Prostate gland (tissue), 2 donors: ENCODE data around the gene ABTB2. TPM values are rescaled to one million over a fixed set of nuclear protein-coding genes. Genes with fewer than 3 reads are reported as not detected.

Experiments used
- DNase-seq: peaks from one replicate; pipeline ENCODE4 v3.0.0-alpha.2; 2019; ENCODE audit warnings: low spot score
- H3K27ac ChIP-seq, 2 donors: fragments of 200-600 bp; sonication (generic); 2 replicates each; pipeline ENCODE4 v1.5.1; 2017 to 2019
- H3K27me3 ChIP-seq: fragments of 200-600 bp; sonication (generic); replicated peaks from 2 replicates; pipeline ENCODE4 v1.5.1; 2019; ENCODE audit not compliant: insufficient read depth
- H3K36me3 ChIP-seq, 2 donors: fragments of 200-600 bp; sonication (generic); 1 replicate in 1 of 2; 2 replicates in 1 of 2; pipeline versions ENCODE4 v1.5.1 to v1.8.1; 2017 to 2019
- H3K4me1 ChIP-seq: fragments of 200-600 bp; sonication (generic); replicated peaks from 2 replicates; pipeline ENCODE4 v1.5.1; 2019
- H3K4me3 ChIP-seq, 2 donors: fragments of 200-600 bp; sonication (generic); 2 replicates each; pipeline ENCODE4 v1.5.1; 2017 to 2019
- H3K9me3 ChIP-seq: fragments of 200-600 bp; sonication (generic); 2 replicates; pipeline ENCODE4 v1.5.1; 2017
- POLR2A ChIP-seq: fragments of 450-650 bp; IDR thresholded peaks from one replicate; pipeline ENCODE4 v1.6.1; 2016; ENCODE audit warnings: antibody characterized with exemption, mild to moderate bottlenecking
- POLR2AphosphoS5 ChIP-seq: sonication (generic); formaldehyde crosslinking; IDR thresholded peaks from one replicate; pipeline ENCODE4 v1.6.1; 2017; ENCODE audit warnings: antibody characterized with exemption
- WGBS: methylation state at CpG from one replicate; pipeline ENCODE4 v1.1.5; 2018; 5-methylcytosine and 5-hydroxymethylcytosine counted together
- intact Hi-C: fragments of 100-400 bp; cut with DNase I; formaldehyde crosslinking; loops from one replicate; pipeline ENCODE4 v1.14.2; 2022
- total RNA-seq, 2 donors: library from RNA; depleted of rRNA; stranded (reverse); fragments of >200 nt; gene quantifications; one replicate each; pipeline ENCODE4 v1.1.0, GENCODE V29; 2016
- TF ChIP-seq, protein P1 (sequence below), 4 experiments: fragments of 200-600 bp in 2 of 4; fragments of 450-650 bp in 2 of 4; sonication (generic) in 2 of 4; IDR thresholded peaks; 1 replicate in 3 of 4; 2 replicates in 1 of 4; pipeline ENCODE4 v1.5.1; 2016 to 2019; ENCODE audit warnings: antibody characterized with exemption in 4 of 4, mild to moderate bottlenecking in 2 of 4, moderate library complexity in 2 of 4

The ABTB2 gene
- total RNA-seq, 2 donors from 2014 or later, result 3.0 to 13.7 TPM

DNA sequence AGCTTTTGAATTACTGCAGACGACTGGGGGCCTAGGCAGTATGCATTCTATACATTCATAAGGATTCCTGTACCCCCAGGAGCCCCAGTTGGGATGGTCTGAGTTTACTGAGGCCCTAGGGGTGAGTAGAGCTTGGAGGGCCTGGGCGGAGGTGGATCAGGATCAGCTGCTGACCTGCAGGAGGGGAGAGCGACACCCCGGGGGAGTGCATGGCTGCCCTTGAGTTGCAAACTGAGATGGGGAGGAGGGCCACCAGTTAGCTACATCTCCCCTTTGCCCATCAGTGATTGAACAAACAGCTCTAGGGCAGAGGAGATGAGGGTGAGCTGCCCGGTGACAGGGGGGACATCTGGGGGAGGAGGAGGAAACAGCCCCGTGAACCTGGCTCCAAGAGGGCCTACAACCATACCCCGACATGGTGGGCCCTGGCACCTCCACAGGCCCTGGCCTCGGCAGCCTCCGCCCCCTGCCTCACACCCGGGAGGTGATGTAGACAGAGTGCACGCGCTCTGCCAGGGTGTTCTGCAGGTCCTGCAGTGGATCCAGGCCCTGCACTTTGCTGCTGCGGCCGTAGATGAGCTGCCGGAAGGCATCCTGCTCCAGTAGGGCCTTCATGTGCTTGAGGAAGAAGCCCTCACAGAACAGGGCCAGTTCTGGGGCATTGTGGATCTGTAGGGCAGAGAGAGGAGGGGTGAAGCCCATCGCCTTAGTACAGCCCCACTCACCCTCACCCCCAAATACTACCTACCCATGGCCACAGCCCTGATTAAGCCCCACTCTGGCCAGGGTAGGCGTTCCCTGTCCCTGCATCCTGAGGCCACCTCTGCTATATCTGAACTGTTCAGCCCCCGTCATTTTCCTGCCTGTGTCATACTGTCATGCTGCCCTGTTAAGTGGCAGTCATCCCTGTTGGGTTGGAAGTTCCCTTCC, 205.6 kb downstream of the ABTB2 start:
- TF ChIP-seq POLR2A, result no peak
- TF ChIP-seq, protein P1, sequence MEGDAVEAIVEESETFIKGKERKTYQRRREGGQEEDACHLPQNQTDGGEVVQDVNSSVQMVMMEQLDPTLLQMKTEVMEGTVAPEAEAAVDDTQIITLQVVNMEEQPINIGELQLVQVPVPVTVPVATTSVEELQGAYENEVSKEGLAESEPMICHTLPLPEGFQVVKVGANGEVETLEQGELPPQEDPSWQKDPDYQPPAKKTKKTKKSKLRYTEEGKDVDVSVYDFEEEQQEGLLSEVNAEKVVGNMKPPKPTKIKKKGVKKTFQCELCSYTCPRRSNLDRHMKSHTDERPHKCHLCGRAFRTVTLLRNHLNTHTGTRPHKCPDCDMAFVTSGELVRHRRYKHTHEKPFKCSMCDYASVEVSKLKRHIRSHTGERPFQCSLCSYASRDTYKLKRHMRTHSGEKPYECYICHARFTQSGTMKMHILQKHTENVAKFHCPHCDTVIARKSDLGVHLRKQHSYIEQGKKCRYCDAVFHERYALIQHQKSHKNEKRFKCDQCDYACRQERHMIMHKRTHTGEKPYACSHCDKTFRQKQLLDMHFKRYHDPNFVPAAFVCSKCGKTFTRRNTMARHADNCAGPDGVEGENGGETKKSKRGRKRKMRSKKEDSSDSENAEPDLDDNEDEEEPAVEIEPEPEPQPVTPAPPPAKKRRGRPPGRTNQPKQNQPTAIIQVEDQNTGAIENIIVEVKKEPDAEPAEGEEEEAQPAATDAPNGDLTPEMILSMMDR (IDR thresholded peaks at IDR 0.05), result no peak
- no peak for TF ChIP-seq POLR2AphosphoS5
- Histone ChIP-seq H3K27ac (no peak overlapping the region), H3K4me1 (peaks cover 25% of the 10 kb centered on the region), H3K27me3 (no peaks in the 10 kb centered on the region), H3K9me3 (no peaks in the 10 kb centered on the region), H3K36me3 (no peaks in the 10 kb centered on the region), H3K4me3 (no peak overlapping the region)
- intact Hi-C loops, result no loop called here
- 89% methylated on average over 12 of the region's 18 CpGs for WGBS
- DNase-seq, result no peak

DNA sequence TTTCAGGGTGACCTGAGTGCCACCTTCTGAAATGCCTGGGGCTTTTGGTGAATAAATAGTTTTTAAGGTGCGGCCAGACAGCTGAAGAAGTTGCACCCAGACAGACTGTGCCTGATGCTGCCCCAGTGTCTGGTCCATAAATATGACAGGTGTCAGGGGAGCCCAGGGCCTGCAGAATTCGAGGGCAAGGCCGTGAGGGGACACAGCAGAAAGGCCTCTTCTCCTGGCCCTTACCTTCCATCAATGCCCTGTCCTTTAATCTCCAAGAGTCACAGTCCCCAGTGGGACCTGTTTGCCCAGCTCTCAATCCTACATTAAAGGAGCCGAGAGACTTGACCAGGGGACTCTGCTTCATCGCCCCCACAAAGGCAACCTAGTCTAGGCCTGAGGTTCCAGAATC, 206.6 kb downstream of the ABTB2 start:
- 72% methylated on average over 5 of the region's 5 CpGs for WGBS
- no peaks in the 10 kb centered on the region for H3K27me3 ChIP-seq
- H3K4me3 ChIP-seq, result no peak overlapping the region
- no peak overlapping the region for H3K27ac ChIP-seq
- H3K36me3 ChIP-seq, result peaks cover 5 to 6% of the 10 kb centered on the region in 2 donors
- peaks cover 25% of the 10 kb centered on the region for H3K4me1 ChIP-seq
- no peaks in the 10 kb centered on the region for H3K9me3 ChIP-seq
- TF ChIP-seq, protein P1 (IDR thresholded peaks at IDR 0.05), result no peak
- no peak for TF ChIP-seq POLR2A
- no peak for TF ChIP-seq POLR2AphosphoS5
- DNase-seq, result no peak
- intact Hi-C loops, result no loop called here

DNA sequence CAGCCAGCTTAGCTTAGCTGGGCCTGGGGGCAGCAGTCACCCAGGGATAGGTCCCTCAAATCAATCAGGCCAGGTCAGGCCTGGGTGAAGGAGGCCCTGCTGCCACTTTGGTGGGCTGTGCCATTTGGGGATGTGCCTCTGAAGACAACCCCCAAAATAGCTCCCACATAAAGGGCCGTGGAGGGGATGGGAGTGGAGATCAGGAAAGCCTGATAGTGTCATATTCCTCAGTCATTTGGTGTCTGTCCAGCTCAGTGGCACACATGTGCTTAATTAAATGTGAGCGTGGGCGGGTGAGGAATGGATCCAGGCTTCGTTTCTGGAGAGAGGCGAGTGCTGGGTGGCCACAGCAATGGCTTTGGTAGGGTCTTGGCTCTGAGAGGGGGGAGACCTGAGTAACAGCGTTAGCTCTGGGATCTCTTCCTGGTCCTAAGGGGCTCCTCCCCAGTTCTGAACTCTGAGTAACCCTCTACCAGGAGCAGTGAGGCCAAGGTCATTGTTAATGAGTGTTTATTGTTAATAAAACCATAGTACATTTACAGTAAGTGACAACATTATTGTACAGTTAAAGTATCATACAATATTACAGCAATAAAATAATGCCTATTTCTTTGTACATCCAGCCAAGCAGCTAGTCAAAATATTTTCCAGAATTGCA, 207.2 kb downstream of the ABTB2 start:
- no peaks in the 10 kb centered on the region for H3K27me3 ChIP-seq
- H3K36me3 ChIP-seq, result peaks cover 5 to 11% of the 10 kb centered on the region in 2 donors
- H3K4me3 ChIP-seq, result no peak overlapping the region
- no peak for TF ChIP-seq POLR2A
- TF ChIP-seq, protein P1 (IDR thresholded peaks at IDR 0.05), result no peak
- TF ChIP-seq POLR2AphosphoS5, result no peak
- intact Hi-C loops, result no loop called here
- H3K27ac ChIP-seq, result no peak overlapping the region
- 23% methylated on average over 6 of the region's 6 CpGs for WGBS
- DNase-seq, result no peak
- no peaks in the 10 kb centered on the region for H3K9me3 ChIP-seq
- peaks cover 20% of the 10 kb centered on the region for H3K4me1 ChIP-seq

DNA sequence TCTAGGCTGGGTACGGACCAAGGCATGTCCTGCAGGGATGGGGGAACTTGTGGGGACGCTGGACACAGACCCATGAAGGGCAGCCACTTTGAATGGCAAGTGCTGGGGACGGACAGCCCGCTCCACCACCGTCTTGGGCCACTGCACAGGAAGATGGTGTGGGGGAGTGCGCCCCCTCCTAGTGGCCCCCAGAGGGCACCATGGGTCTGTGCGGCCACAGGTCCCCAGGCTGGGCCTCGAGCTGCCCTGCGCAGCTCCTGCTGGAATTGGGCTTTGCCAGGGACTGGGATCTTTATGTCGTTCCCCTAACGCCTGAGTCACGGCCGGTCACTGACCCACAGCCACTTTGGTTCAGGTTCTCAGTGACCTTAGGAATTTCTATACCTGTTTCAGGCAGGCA, 208.0 kb downstream of the ABTB2 start:
- intact Hi-C loops, result no loop called here

More for the DNA sequence above, 208.0 kb downstream of the ABTB2 start:
- TF ChIP-seq, protein P1 (IDR thresholded peaks at IDR 0.05), result peak in 3 of 4 experiments; percentile 35 to 44 (median 36)
- TF ChIP-seq POLR2A, result no peak
- H3K27me3 ChIP-seq, result no peaks in the 10 kb centered on the region
- H3K4me3 ChIP-seq, result no peak overlapping the region
- H3K9me3 ChIP-seq, result no peaks in the 10 kb centered on the region
- peaks cover 5 to 11% of the 10 kb centered on the region in 2 donors for H3K36me3 ChIP-seq
- peaks cover 12% of the 10 kb centered on the region for H3K4me1 ChIP-seq
- no peak overlapping the region for H3K27ac ChIP-seq
- WGBS, result 77% methylated on average over 13 of the region's 13 CpGs
- no peak for DNase-seq
